ENCODE measurements around the gene PRR36.

DNA sequence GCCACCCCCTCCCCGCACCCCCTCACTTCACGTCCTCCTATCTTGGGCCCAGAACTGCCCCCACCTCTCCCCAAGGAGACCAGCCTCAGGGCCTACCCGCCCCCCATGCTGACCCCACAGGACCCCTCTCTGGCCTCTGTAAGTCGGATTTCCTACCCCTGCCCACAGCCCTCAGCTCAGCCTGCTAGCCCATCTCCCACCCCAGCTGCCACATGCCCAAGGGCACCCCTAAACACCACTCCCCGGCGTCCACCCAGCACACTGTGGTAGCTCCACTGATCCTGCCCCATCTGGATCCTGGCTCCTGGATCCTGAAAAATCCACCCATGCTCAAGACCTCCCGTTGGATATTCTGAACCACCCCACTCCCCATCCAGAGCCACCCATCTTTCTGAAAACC is 43.4 kb downstream of the PRR36 start:
- TF ChIP-seq ZNF263 (CRISPR knock-in tag; IDR thresholded peaks at IDR 0.05; ENCODE audit: low read depth), result no peak
- TF ChIP-seq ATF1 (CRISPR knock-in tag; IDR thresholded peaks at IDR 0.05), result no peak
- TF ChIP-seq SP1 (CRISPR knock-in tag; conservative IDR thresholded peaks at IDR 0.05), result no peak
- TF ChIP-seq, protein P1, sequence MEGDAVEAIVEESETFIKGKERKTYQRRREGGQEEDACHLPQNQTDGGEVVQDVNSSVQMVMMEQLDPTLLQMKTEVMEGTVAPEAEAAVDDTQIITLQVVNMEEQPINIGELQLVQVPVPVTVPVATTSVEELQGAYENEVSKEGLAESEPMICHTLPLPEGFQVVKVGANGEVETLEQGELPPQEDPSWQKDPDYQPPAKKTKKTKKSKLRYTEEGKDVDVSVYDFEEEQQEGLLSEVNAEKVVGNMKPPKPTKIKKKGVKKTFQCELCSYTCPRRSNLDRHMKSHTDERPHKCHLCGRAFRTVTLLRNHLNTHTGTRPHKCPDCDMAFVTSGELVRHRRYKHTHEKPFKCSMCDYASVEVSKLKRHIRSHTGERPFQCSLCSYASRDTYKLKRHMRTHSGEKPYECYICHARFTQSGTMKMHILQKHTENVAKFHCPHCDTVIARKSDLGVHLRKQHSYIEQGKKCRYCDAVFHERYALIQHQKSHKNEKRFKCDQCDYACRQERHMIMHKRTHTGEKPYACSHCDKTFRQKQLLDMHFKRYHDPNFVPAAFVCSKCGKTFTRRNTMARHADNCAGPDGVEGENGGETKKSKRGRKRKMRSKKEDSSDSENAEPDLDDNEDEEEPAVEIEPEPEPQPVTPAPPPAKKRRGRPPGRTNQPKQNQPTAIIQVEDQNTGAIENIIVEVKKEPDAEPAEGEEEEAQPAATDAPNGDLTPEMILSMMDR (IDR thresholded peaks at IDR 0.05), result no peak
- no peak for TF ChIP-seq NFYB (CRISPR knock-in tag; conservative IDR thresholded peaks at IDR 0.05; ENCODE audit: low read depth)
- TF ChIP-seq GRHL2 (CRISPR knock-in tag; IDR thresholded peaks at IDR 0.05; ENCODE audit: insufficient replicate concordance, severe bottlenecking), result no peak
- no peak for TF ChIP-seq CBFB (CRISPR knock-in tag; IDR thresholded peaks at IDR 0.05; ENCODE audit: low read depth)
- TF ChIP-seq, protein P2, sequence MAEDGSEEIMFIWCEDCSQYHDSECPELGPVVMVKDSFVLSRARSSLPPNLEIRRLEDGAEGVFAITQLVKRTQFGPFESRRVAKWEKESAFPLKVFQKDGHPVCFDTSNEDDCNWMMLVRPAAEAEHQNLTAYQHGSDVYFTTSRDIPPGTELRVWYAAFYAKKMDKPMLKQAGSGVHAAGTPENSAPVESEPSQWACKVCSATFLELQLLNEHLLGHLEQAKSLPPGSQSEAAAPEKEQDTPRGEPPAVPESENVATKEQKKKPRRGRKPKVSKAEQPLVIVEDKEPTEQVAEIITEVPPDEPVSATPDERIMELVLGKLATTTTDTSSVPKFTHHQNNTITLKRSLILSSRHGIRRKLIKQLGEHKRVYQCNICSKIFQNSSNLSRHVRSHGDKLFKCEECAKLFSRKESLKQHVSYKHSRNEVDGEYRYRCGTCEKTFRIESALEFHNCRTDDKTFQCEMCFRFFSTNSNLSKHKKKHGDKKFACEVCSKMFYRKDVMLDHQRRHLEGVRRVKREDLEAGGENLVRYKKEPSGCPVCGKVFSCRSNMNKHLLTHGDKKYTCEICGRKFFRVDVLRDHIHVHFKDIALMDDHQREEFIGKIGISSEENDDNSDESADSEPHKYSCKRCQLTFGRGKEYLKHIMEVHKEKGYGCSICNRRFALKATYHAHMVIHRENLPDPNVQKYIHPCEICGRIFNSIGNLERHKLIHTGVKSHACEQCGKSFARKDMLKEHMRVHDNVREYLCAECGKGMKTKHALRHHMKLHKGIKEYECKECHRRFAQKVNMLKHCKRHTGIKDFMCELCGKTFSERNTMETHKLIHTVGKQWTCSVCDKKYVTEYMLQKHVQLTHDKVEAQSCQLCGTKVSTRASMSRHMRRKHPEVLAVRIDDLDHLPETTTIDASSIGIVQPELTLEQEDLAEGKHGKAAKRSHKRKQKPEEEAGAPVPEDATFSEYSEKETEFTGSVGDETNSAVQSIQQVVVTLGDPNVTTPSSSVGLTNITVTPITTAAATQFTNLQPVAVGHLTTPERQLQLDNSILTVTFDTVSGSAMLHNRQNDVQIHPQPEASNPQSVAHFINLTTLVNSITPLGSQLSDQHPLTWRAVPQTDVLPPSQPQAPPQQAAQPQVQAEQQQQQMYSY (CRISPR knock-in tag; IDR thresholded peaks at IDR 0.05), result no peak
- TF ChIP-seq, protein P3, sequence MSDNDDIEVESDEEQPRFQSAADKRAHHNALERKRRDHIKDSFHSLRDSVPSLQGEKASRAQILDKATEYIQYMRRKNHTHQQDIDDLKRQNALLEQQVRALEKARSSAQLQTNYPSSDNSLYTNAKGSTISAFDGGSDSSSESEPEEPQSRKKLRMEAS (CRISPR knock-in tag; IDR thresholded peaks at IDR 0.05), result no peak
- TF ChIP-seq, protein P4, sequence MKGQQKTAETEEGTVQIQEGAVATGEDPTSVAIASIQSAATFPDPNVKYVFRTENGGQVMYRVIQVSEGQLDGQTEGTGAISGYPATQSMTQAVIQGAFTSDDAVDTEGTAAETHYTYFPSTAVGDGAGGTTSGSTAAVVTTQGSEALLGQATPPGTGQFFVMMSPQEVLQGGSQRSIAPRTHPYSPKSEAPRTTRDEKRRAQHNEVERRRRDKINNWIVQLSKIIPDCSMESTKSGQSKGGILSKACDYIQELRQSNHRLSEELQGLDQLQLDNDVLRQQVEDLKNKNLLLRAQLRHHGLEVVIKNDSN (CRISPR knock-in tag; IDR thresholded peaks at IDR 0.05), result no peak
- TF ChIP-seq KAT7 (CRISPR knock-in tag; IDR thresholded peaks at IDR 0.05; ENCODE audit: borderline replicate concordance), result no peak
- TF ChIP-seq ETV6 (CRISPR knock-in tag; IDR thresholded peaks at IDR 0.05), result no peak
- TF ChIP-seq, protein P5, sequence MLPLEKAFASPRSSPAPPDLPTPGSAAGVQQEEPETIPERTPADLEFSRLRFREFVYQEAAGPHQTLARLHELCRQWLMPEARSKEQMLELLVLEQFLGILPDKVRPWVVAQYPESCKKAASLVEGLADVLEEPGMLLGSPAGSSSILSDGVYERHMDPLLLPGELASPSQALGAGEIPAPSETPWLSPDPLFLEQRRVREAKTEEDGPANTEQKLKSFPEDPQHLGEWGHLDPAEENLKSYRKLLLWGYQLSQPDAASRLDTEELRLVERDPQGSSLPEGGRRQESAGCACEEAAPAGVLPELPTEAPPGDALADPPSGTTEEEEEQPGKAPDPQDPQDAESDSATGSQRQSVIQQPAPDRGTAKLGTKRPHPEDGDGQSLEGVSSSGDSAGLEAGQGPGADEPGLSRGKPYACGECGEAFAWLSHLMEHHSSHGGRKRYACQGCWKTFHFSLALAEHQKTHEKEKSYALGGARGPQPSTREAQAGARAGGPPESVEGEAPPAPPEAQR (CRISPR knock-in tag; IDR thresholded peaks at IDR 0.05), result no peak
